ENCODE measurements around the gene CTNNA1. TPM values are rescaled to one million over a fixed set of nuclear protein-coding genes. Genes with fewer than 3 reads are reported as not detected.
A peak's percentile ranks its signal among the peaks of the same experiment; 100 is the strongest.
"Not testable (repeated sequence)": the region's sequence is repeated elsewhere in the genome, so short reads cannot be mapped to it uniquely, and the experiment has no call there.

Gene CTNNA1
- total RNA-seq, 1 experiment from 2014 or later: 240 TPM

DNA sequence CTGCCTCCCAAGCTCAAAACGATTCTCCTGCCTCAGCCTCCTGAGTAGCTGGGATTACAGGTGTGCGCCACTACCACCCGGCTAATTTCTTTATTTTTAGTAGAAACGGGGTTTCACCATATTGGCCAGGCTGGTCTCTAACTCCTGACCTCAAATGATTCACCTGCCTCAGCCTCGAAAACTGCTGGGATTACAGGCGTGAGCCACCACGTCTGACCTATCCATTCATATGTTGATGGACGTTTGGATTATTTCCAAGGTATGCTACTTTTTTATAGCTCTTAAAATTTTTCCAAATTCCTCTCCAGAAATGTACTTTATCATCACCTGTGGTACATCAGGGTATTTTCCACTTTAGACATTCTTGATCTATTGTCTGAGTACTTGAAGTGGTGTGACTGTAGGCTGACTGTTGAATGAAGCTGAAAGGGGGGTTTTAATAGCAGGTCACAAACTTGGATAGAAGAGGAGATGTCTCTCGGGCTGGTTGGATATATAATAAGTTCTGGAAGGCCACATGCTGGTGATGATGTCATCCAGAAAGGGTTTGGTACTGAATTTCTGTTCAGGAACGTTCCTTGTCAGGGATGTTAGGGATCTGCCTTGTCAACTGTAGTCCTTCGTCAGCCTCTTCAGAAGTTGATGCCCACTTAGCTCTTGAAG is 7.4 kb downstream of the CTNNA1 start:
- DNase-seq (ENCODE audit: low read depth): peak; percentile 19

DNA sequence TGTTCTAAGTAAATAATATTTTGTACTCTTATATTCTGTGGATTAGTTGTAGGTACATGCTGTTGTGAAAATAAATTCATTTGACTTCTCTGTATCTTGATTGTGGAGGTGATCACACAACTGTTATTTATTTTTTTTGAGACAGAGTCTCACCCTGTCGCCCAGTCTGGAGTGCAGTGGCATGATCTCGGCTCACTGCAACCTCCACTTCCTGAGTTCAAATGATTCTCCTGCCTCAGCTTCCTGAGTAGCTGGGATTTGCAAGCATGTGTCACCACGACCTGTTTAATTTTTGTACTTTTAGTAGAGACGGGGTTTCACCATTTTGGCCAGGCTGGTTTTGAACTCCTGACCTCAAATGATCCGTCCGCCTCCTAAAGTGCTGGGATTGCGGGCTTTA is 7.9 kb downstream of the CTNNA1 start:
- DNase-seq (ENCODE audit: low read depth): peak; percentile 56

DNA sequence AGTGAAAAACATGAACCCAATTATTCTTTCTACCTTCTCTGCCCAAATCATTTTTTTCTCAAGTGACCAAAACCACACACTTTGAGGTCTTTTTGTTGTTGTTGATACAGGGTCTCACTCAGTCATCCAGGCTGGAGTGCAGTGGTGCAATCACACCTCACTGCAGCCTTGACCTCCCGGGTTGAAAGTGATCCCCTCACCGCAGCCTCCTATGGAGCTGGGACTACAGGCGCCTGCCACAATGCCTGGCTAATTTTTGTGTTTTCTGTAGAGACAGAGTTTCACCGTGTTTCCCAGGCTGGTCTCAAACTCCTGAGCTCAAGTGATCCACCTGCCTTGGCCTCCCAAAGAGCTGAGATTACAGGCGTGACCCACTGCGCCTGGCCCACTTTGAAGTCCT is 8.4 kb downstream of the CTNNA1 start:
- DNase-seq (ENCODE audit: low read depth): not testable (repeated sequence)

DNA sequence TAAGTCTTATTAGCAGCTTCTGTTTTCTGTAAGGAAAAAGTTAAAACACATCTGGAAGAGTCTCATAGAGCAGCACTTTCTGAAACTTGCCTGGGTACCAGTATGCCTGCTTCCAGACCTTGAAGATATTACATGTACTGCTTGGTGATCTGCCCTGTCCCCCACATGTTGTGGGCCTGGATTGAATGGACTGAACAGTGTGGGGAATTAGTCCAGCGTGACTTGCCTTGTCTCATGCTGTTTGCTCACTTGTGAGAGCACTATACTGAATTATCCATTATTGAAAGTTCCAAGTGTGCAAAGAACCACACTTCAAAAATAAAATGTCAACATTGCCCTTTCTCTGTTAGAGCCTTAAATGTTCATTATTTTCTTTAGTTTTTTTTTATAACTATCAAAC is 8.9 kb downstream of the CTNNA1 start:
- no peak for DNase-seq (ENCODE audit: low read depth)

DNA sequence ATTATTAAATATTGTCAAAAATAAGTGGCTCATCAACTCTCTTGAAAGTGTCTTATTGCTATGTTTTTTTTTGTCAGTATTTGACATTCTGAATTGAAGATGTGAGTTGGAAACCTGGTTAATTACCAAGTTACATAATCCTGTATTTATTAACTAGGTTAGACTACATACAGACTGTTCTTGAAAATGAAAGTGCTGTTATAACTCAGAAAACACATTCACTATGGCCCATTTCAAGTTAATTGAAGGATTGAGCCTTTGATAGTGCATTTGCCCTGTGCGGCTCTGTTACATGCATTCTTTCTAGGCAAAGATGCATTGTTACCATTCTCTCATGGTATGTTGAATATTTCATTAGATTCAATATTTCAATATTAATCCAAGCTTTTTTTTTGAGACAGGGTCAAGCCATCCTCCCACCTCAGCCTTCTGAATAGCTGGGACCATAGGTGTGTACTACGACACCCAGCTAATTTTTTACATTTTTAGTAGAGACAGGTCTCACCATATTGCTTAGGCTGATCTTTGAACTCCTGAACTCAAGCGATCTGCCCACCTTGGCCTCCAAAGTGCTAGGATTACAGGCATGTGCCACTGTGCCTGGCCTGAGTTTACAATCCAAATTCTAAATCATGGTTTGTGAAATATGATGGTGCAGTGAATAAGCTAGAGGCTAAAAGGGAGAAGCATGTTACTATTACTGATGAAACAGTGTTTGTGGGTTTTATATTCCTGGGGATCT is 10.0 kb downstream of the CTNNA1 start:
- DNase-seq (ENCODE audit: low read depth): no peak

DNA sequence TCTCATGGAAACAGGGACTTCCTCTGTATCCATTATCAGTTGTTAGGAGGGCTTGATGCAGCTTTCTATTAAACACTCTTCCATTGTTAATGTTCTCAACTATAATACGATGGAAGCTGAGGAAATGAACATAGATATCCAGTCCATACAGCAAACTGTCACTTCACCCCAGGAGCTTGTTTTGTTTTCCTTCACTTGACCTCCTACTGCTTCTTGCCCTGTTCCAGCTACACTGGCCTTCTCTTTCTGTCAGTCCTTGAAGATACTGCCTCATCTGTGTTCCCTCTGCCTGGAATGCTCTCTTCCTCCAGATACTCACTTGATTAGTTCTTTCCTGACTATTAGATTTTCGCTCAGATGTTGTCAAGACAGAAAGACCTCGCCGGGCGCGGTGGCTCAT is 17.1 kb downstream of the CTNNA1 start:
- no peak for DNase-seq (ENCODE audit: low read depth)

DNA sequence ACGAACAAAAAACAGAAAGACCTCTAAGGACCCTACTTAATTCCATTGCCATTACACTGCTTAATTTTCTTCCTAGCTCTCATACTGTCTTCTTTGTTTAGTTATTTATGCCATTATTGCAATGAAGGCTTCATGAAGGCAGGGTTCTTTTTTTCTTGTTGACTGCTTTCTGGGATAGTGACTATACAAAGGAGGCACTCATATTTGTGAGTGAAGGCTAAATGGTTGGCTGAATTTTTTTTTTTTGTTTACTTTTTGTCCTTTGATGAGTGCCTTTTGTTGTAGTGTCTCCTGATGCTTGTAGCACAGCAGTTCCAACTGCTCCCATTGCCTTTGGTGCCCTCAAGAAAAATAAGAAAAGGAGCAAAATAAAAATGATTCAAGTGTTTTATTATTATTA is 17.8 kb downstream of the CTNNA1 start:
- DNase-seq (ENCODE audit: low read depth): no peak

DNA sequence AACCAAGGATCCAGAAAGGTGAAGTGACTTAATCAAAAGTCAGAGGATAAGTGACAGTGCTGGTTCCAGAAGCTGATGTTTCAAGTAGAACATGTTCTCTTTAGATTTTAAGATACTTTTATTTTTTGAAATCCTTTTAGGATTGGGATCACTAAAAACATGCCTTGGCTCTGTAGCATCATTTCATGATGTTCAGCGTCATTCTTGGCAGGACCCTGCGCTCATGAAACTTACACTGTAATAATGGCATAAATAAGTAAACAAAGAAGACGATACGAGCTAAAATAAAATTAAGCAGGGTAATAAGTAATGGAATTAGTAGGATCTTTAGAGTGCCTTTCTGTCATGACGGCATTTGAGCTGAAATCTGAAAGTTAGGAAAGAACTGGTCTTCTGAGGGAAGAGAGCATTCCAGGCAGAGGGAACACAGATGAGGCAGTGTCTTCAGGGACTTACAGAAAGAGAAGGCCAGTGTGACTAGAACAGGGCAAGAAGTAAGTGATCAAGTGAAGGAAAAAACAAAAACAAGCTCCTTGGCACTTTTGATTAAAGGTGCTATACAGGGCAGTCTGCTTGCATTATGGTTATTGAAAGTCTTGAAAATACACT is 19.9 kb downstream of the CTNNA1 start:
- DNase-seq (ENCODE audit: low read depth): no peak

DNA sequence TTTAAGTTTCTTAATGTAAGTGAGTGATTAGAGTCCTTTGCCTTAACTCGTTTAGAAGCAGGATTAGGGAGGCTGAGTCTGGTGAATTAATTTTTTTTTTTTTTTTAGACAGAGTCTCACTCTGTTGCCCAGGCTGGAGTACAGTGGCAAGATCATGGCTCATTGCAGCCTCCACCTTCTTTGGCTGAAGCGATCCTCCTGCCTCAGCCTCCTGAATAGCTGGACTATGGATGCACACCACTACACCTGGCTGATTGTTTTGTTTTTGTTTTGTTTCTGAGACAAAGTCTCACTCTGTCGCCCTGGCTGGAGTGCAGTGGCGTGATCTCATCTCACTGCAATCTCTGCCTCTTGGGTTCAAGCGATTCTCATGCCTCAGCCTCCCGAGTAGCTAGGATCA is 20.4 kb downstream of the CTNNA1 start:
- not testable (repeated sequence) for DNase-seq (ENCODE audit: low read depth)

DNA sequence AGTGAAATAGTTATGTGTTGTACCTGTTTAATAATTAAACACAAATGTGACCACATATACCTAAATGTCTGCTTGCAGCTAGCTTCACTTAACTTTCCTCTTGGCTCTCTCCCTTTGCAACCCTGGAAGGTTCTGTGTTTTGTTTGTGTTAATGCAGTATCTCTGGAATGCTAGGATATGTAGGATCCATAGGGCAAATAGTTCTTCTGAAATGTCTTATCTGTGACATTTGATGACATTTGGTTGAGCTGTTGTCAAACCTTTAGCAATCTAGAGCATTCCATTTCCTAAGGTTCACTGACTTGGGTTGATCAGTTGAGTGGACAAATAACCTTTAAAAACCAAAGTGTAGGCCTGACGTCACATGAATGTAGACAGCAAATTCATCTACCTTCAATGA is 21.8 kb downstream of the CTNNA1 start:
- no peak for DNase-seq (ENCODE audit: low read depth)

DNA sequence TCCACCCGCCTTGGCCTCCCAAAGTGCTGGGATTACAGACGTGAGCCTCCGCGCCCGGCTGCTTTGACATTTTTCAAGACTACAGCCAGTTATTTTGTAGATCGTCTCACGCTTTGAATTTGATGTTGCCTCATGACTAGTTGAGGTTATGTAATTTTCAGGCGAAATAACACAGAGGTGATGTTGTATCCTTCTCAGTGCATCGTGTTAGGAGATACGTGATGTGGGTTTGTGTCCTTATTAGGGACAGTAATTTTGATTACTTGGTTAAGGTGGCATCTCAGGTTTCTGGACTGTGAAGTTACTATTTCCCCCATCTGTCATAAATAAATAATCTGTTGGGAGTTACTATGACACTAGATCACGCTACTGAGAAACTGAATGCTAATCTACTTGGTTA is 25.0 kb downstream of the CTNNA1 start:
- DNase-seq (ENCODE audit: low read depth): no peak

DNA sequence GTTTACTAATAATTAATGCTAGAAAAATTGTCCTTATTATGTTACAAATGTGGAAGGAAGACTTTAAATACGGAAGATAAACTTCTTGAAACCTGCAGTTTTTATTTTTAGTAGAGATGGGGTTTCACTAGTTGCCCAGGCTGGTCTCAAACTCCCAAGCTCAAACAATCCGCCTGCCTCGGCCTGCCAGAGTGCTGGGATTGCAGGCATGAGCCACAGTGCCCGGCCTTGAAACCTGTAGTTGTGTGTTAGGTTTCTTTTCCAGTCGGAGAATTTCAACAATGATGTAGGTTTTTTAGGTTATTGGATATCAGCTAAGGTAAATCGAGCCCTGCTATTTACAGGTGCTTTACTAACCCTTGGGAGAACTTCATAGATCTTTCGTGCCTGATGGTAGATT is 30.8 kb downstream of the CTNNA1 start:
- DNase-seq (ENCODE audit: low read depth): no peak

DNA sequence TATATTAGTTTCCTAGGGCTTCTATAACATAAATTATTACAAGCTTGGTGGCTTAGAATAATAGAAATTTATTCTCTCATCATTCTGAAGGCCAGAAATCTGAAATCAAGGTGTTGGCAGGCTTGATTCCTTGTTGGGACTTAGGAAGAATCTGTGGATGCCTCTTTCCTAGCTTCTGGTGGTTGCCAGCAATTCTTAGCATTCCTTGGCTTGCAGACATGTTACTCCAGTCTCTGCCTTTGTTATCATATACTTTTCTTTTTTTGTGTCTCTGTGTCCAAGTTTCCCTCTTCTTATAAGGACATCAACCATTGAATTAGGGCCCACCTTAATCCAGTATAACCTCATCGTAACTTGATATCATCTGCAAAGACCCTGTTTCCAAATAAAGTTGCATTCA is 31.4 kb downstream of the CTNNA1 start:
- DNase-seq (ENCODE audit: low read depth): no peak

DNA sequence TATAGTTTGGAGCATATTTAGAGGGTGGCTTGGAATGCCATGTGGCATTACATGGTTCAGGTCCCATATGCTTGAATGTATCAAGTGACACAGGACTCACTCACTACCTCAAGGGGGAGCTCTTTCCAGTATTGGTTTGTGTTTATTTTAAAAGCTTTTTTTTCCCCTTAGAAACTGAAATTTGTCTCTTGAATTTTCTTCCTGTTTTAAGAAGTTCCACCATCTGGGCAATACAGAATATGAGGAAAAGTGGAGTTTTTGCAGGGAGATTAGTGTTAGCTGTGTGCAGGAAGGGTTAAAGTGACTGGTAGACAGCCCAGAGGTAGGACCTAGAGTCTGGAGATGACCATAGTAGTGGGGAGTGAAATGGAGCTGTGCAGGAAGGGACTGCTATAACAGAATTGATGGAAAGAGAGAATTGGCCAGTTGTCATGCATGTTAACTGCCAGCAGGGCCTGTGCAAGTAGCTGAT is 36.6 kb downstream of the CTNNA1 start:
- DNase-seq (ENCODE audit: low read depth): peak; percentile 17

DNA sequence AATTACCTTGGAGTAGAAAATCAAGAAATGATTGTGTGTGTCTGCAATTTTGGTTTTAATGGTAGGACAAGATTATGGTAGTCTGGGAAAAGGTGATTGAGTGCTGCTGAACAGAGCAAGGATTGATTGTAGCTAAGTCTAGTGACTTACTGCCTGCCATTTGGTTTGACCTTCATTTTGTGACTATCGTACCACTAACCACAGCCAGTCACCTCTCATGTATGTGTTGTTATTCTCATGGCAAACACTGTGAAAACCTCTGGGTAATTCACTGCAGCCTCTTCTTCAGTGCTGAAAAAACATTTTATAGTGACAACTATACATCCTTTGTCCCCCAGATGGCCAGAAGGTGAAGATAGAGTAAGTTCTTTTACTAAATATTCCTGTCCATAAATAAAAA is 37.5 kb downstream of the CTNNA1 start:
- DNase-seq (ENCODE audit: low read depth): no peak

DNA sequence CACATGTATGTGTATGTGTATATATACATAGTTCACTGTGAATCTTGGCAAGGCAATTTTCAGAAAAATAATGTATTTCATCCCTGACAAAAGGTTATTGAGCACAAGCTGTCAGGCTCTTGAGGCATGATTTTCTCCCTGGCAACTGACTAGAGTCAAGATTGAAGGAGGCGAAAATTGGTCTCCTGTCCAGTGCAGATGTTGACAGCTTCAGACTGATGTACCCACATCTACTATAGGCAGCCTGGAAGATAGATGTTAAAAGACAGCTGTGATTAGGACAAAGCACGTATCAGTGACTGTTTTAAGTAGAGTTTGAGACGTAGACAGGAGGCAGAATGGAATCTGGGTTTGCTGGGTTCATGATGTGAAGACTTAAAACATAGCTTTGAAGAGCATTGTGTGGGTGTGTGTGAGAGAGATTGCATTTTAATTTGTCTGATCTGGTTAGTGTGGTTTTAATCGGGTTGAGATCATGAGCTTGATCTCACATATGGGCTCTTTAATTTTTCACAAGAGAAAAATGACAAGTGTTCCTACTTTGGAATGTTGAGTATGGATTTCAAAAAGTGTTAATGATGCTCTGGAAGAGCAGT is 39.1 kb downstream of the CTNNA1 start:
- DNase-seq (ENCODE audit: low read depth): no peak

DNA sequence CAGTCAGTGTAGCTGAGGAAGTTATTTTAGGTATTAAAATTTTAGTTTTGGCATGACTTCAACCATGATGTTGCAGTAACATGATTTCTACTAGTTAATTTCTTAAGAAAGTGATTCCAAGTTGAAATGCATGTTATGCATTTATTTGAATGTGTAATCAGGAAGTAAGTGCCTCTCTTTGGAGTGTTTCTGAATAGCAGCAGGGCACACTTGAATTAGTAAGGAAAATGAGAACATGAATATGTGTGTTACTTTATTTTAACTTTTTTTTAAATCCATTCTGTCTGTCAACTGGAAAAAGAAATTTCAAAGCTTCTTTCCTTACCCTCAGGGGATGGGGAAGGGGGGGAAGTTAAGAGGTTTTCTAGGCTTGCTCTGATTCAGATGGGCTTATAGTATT is 40.4 kb downstream of the CTNNA1 start:
- no peak for DNase-seq (ENCODE audit: low read depth)

DNA sequence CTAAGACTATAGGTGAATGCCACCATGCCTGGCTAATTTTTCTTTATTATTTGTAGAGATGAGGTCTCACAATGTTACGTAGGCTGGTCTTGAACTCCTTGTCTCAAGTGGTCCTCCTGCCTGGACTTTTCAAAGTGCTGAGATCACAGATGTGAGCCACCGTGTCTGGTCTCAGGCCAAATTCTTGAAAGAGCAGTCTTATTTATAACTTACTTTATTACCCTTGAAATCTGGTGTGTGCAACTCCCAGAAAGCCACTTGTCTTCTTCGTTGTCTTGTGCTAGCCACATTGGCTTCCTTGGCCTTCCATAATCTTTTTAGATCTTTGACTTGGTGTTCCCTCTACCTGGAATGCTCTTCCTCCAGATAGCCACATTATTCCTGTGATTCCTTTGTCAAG is 50.1 kb downstream of the CTNNA1 start:
- no peak for DNase-seq (ENCODE audit: low read depth)

DNA sequence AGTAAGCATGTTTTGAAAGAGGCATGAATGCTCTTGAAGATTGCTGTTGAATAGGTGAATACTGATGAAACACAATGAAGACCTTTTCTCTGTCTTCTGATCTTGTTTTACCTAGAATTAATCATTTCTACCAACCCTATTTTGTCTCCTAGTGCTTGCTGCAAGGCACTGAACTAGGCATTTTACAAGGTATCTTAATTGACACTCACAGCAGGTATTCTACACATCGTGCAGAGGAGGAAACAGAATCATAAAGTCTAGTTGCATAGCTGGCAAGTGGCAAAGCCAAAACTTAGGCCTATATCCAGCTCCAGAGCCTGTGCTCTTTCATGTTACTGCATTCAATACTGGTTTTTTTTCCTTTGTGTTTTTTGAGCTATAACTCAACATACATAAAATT is 50.7 kb downstream of the CTNNA1 start:
- no peak for DNase-seq (ENCODE audit: low read depth)

DNA sequence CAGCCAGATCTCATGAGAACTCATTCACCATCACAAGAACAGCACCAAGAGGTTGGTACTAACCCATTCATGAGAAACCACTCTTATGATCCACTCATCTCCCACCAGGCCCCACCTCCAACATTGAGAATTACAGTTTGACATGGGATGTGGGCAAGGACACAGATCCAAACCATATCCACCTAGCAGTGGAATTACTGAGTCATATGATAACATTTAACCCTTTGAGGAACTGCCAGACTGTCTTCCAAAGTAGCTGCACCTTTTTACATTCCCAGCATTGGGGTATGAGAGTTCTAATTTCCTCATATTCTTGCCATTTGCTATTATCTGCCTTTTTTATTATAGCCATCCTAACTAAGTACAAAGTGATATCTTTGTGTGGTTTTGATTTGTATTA is 51.9 kb downstream of the CTNNA1 start:
- DNase-seq (ENCODE audit: low read depth): peak; percentile 22

DNA sequence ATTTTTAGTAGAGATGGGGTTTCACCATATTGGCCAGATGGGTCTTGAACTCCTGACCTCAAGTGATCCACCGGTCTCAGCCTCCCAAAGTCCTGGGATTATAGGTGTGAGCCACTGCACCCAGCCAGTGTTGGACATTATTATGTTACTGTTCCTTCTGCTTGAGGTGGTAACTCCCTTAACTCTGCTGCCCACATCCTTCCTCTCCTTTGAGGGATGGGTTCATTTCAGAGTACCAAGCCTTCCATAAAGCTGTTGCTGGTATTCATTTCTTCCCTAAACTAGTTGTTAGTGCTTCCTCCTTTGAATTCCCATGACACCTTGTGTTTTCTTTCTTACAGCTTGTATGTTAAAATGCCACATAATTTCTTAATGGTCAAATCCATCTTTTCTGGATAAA is 54.0 kb downstream of the CTNNA1 start:
- DNase-seq (ENCODE audit: low read depth): no peak

DNA sequence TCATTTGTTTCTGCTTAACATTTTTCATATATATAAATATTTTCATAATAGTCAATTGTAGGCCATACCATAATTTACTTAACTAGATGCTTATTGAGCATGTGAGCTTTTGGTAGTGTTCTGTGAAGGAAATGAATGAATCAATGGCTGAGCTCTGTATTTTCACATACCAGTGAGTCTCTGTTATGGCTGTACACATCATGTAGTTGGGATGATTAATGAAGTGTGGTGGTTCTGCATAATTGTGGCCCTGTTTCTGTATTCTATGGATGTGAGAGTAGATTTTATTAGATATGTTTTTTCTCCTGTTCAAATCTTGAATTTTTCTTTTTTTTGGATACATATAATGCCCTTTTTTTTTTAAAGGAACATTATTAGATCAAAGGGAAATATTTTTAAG is 56.2 kb downstream of the CTNNA1 start:
- DNase-seq (ENCODE audit: low read depth): no peak
